A549 treated with RU486 at 1 μM for 4 hours (cell line): Measurements from ENCODE around the gene REV1. TPM values are rescaled to one million over a fixed set of nuclear protein-coding genes. Genes with fewer than 3 reads are reported as not detected.

Source experiments
- total RNA-seq: library from RNA; stranded (reverse); fragments of 200-300 nt; extraction: Qiagen RNA extraction; gene quantifications from 5 replicates; pipeline ENCODE4 v1.2.3, GENCODE V29; 2022; ENCODE audit warnings: low read depth

Gene REV1
- total RNA-seq, result 10.3 to 13.0 TPM (median 12.0 TPM) in 5 replicates

GRCh38 chr2:99489761-99490622 lies at the start of gene REV1:
Gene REV1 (minus strand): TSS chr2:99490017. CDS start chr2:99464975, 25,042 bp downstream.

Other genes with a start within 250 kb of the REV1 start
- gene LYG2, start 234.4 kb downstream of the REV1 start, total RNA-seq, result 0.17 TPM in 1 of 5 replicates, not detected in the others
- gene LYG1, start 188.8 kb downstream of the REV1 start, total RNA-seq, result 1.1 to 1.8 TPM (median 1.5 TPM) in 5 replicates
- 40.1 to 57.4 TPM (median 45.5 TPM) in 5 replicates for gene TXNDC9, start 153.7 kb downstream of the REV1 start, total RNA-seq
- 55.1 to 81.6 TPM (median 62.8 TPM) in 5 replicates for gene EIF5B, start 152.6 kb downstream of the REV1 start, total RNA-seq